HCT116 (cell line): Measurements from ENCODE around the gene CLIC3. TPM values are rescaled to one million over a fixed set of nuclear protein-coding genes. Genes with fewer than 3 reads are reported as not detected.

Experiments
- ATAC-seq: fragments of 200-7000 bp; cut with Tn5 transposase; 2 replicates; pipeline ENCODE4 v1.9.1; 2020; ENCODE audit warnings: mild to moderate bottlenecking, moderate library complexity
- BruUV-seq: library from RNA; stranded (reverse); fragments of 400-500 nt; replicated peaks from 2 replicates; lab custom pipeline; 2021; lab: Mats Ljungman, UMichigan
- CTCF ChIA-PET: fragments of 300-600 bp; sonication (Branson Sonifier 250); formaldehyde crosslinking; loops from one replicate; lab custom pipeline; 2021; ENCODE audit warnings: antibody characterized with exemption; lab: Charles Lee
- POLR2A ChIA-PET: fragments of 300-600, 350-600 bp; sonication (Branson Sonifier 250); formaldehyde crosslinking; loops from one replicate; lab custom pipeline; 2021; ENCODE audit warnings: antibody characterized with exemption; lab: Charles Lee
- RAD21 ChIA-PET, 2 experiments: fragments of 300-600 bp; sonication (Branson Sonifier 250); formaldehyde crosslinking; loops; one replicate each; lab custom pipeline; 2023; ENCODE audit warnings: low total read pairs in 2 of 2; ENCODE audit not compliant: uncharacterized antibody in 2 of 2, unreplicated experiment in 2 of 2, low non-redundant PET in 1 of 2; lab: Charles Lee
- DNase-seq: peaks from one replicate; pipeline ENCODE4 v3.0.0-alpha.2; 2010; ENCODE audit warnings: low read depth, low spot score
- H2AFZ ChIP-seq: fragments of 200-600 bp; shearing (Covaris generic), sonication (generic); 2 replicates; pipeline ENCODE4 v1.6.1; 2017; ENCODE audit warnings: low read depth, mixed run types, mixed read lengths, antibody characterized with exemption, low read length; ENCODE audit not compliant: poor library complexity, severe bottlenecking
- H3K27ac ChIP-seq: 2 replicates; pipeline ENCODE4 v1.5.1; 2012; ENCODE audit warnings: low read depth, low read length
- H3K27me3 ChIP-seq: fragments of 200-600 bp; sonication (generic); 2 replicates; pipeline ENCODE4 v1.6.1; 2016; ENCODE audit warnings: mixed run types, low read length, mixed read lengths; ENCODE audit not compliant: insufficient read depth
- H3K36me3 ChIP-seq, 2 experiments: fragments of 200-500 bp in 1 of 2; fragments of 200-600 bp in 1 of 2; sonication (Bioruptor generic) in 1 of 2; sonication (generic) in 1 of 2; 2 replicates each; pipeline versions ENCODE4 v1.5.1 to v1.6.1; 2014 to 2016; ENCODE audit warnings: low read length in 2 of 2, inconsistent platforms in 1 of 2, mixed read lengths in 1 of 2, mixed run types in 1 of 2; ENCODE audit not compliant: insufficient read depth in 2 of 2, control insufficient read depth in 1 of 2
- H3K4me1 ChIP-seq, 2 experiments: fragments of 200-600 bp in 1 of 2; sonication (generic) in 1 of 2; 2 replicates each; pipeline versions ENCODE4 v1.5.1 to v1.6.1; 2012 to 2017; ENCODE audit warnings: low read length in 2 of 2, inconsistent platforms in 1 of 2, mild to moderate bottlenecking in 1 of 2, mixed read lengths in 1 of 2, mixed run types in 1 of 2, moderate library complexity in 1 of 2; ENCODE audit not compliant: insufficient read depth in 2 of 2, control insufficient read depth in 1 of 2
- H3K4me2 ChIP-seq: fragments of 200-600 bp; sonication (generic); 2 replicates; pipeline ENCODE4 v1.6.1; 2017; ENCODE audit warnings: mixed run types, low read length, mixed read lengths
- H3K4me3 ChIP-seq, 2 experiments: fragments of 200-600 bp in 1 of 2; sonication (generic) in 1 of 2; replicated peaks in 1 of 2; 2 replicates each; pipeline ENCODE4 v1.5.1; 2011 to 2016; ENCODE audit warnings: low read length in 2 of 2, control low read depth in 1 of 2, low read depth in 1 of 2, mild to moderate bottlenecking in 1 of 2, mixed read lengths in 1 of 2, mixed run types in 1 of 2
- H3K79me2 ChIP-seq: fragments of 200-600 bp; sonication (generic); 2 replicates; pipeline ENCODE4 v1.6.1; 2017; ENCODE audit warnings: mild to moderate bottlenecking, mixed run types, low read length, moderate library complexity, mixed read lengths; ENCODE audit not compliant: insufficient read depth
- H3K9ac ChIP-seq: fragments of 200-600 bp; sonication (generic); 2 replicates; pipeline ENCODE4 v1.6.1; 2016; ENCODE audit warnings: low read length, mixed read lengths
- H3K9me2 ChIP-seq: fragments of 200-600 bp; sonication (generic), shearing (Covaris generic); 2 replicates; pipeline ENCODE4 v1.6.1; 2017; ENCODE audit warnings: mixed run types, mild to moderate bottlenecking, moderate library complexity; ENCODE audit not compliant: insufficient read depth
- H3K9me3 ChIP-seq, 2 experiments: fragments of 200-500 bp in 1 of 2; fragments of 200-600 bp in 1 of 2; sonication (Bioruptor generic) in 1 of 2; sonication (generic) in 1 of 2; 2 replicates each; pipeline ENCODE4 v1.6.1; 2014 to 2017; ENCODE audit warnings: low read length in 2 of 2, mixed read lengths in 2 of 2, inconsistent platforms in 1 of 2, low read depth in 1 of 2, mild to moderate bottlenecking in 1 of 2, mixed run types in 1 of 2, moderate library complexity in 1 of 2; ENCODE audit not compliant: control insufficient read depth in 1 of 2, insufficient read depth in 1 of 2
- H4K20me1 ChIP-seq: fragments of 200-600 bp; sonication (generic), shearing (Covaris generic); 2 replicates; pipeline ENCODE4 v1.6.1; 2017; ENCODE audit warnings: mixed run types, mild to moderate bottlenecking, moderate library complexity; ENCODE audit not compliant: insufficient read depth
- CBX3 ChIP-seq: IDR thresholded peaks from 2 replicates; pipeline ENCODE4 v1.6.1; 2012; ENCODE audit warnings: low read depth
- EZH2 ChIP-seq: fragments of 200-600 bp; sonication (generic); IDR thresholded peaks from 2 replicates; pipeline ENCODE4 v1.6.1; 2017; ENCODE audit warnings: antibody characterized with exemption, mixed run types
- EZH2phosphoT487 ChIP-seq: fragments of 200-600 bp; IDR thresholded peaks from 2 replicates; pipeline ENCODE4 v1.6.1; 2018; ENCODE audit warnings: antibody characterized with exemption, borderline replicate concordance
- FOSL1 ChIP-seq: IDR thresholded peaks from 2 replicates; pipeline ENCODE4 v1.6.1; 2012; ENCODE audit warnings: low read depth
- POLR2AphosphoS5 ChIP-seq: IDR thresholded peaks from 2 replicates; pipeline ENCODE4 v1.6.1; 2011; ENCODE audit warnings: mild to moderate bottlenecking, low read depth, low read length, moderate library complexity
- SP1 ChIP-seq: IDR thresholded peaks from 2 replicates; pipeline ENCODE4 v1.6.1; 2012; ENCODE audit warnings: low read depth
- intact Hi-C: fragments of 100-400 bp; cut with micrococcal nuclease; formaldehyde crosslinking; loops from 2 replicates; pipeline ENCODE4 v1.10.0; 2022
- total RNA-seq: library from RNA; stranded (reverse); gene quantifications from one replicate; pipeline ENCODE4 v1.2.1, GENCODE V29; 2021; ENCODE audit not compliant: unreplicated experiment
- TF ChIP-seq, protein P1 (sequence below), 3 experiments: fragments of 200-600 bp in 1 of 3; sonication (generic) in 1 of 3; IDR thresholded peaks in 2 of 3; conservative IDR thresholded peaks in 1 of 3; 2 replicates each; pipeline ENCODE4 v1.5.1; 2012 to 2017; ENCODE audit warnings: low read depth in 2 of 3, low read length in 2 of 3, antibody characterized with exemption in 1 of 3, borderline replicate concordance in 1 of 3, control low read depth in 1 of 3, mild to moderate bottlenecking in 1 of 3, mixed read lengths in 1 of 3, mixed run types in 1 of 3, moderate library complexity in 1 of 3; ENCODE audit not compliant: insufficient read depth in 1 of 3
- TF ChIP-seq, protein P2 (sequence below): IDR thresholded peaks from 2 replicates; pipeline ENCODE4 v1.6.1; 2011; ENCODE audit warnings: mild to moderate bottlenecking, low read length, moderate library complexity; ENCODE audit not compliant: insufficient replicate concordance; ENCODE audit errors: extremely low read depth
- TF ChIP-seq, protein P3 (sequence below): IDR thresholded peaks from 2 replicates; pipeline ENCODE4 v1.6.1; 2012

Gene CLIC3
- total RNA-seq, 1 experiment from 2014 or later, result 8.4 TPM

DNA sequence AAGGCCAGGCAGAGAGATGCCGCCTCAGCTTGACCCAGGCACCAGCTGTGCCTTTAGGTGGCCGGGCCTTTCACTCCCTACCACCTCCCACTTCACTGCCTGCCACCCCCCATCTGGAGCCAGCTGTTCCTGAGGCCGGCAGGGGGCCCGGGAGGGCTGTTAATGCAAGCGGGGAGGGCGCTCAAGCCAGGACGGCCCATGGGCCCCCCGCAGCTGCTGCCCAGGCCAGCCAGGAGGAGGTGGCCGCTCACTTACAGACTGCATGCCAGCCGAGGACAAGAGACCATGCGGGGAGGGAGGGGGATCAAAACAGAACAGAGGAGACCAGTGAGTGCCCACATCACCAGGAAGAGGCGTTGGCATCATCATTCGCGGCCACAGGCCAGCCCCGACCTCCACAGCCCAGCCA is 27.2 kb upstream of the CLIC3 start:
- no peak overlapping the region for H2AFZ ChIP-seq
- TF ChIP-seq EZH2phosphoT487 (no peak), POLR2AphosphoS5 (no peak), FOSL1 (no peak), CBX3 (no peak), EZH2 (no peak), SP1 (no peak)
- TF ChIP-seq, protein P1, sequence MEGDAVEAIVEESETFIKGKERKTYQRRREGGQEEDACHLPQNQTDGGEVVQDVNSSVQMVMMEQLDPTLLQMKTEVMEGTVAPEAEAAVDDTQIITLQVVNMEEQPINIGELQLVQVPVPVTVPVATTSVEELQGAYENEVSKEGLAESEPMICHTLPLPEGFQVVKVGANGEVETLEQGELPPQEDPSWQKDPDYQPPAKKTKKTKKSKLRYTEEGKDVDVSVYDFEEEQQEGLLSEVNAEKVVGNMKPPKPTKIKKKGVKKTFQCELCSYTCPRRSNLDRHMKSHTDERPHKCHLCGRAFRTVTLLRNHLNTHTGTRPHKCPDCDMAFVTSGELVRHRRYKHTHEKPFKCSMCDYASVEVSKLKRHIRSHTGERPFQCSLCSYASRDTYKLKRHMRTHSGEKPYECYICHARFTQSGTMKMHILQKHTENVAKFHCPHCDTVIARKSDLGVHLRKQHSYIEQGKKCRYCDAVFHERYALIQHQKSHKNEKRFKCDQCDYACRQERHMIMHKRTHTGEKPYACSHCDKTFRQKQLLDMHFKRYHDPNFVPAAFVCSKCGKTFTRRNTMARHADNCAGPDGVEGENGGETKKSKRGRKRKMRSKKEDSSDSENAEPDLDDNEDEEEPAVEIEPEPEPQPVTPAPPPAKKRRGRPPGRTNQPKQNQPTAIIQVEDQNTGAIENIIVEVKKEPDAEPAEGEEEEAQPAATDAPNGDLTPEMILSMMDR (IDR thresholded peaks at IDR 0.05 in 2 of 3, conservative IDR thresholded peaks at IDR 0.05 in 1 of 3; ENCODE audit: borderline replicate concordance in 1 of 3, insufficient read depth in 1 of 3, low read depth in 2 of 3, low read length in 2 of 3), result no peak
- TF ChIP-seq, protein P2, sequence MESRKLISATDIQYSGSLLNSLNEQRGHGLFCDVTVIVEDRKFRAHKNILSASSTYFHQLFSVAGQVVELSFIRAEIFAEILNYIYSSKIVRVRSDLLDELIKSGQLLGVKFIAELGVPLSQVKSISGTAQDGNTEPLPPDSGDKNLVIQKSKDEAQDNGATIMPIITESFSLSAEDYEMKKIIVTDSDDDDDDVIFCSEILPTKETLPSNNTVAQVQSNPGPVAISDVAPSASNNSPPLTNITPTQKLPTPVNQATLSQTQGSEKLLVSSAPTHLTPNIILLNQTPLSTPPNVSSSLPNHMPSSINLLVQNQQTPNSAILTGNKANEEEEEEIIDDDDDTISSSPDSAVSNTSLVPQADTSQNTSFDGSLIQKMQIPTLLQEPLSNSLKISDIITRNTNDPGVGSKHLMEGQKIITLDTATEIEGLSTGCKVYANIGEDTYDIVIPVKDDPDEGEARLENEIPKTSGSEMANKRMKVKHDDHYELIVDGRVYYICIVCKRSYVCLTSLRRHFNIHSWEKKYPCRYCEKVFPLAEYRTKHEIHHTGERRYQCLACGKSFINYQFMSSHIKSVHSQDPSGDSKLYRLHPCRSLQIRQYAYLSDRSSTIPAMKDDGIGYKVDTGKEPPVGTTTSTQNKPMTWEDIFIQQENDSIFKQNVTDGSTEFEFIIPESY, result no peak
- TF ChIP-seq, protein P3, sequence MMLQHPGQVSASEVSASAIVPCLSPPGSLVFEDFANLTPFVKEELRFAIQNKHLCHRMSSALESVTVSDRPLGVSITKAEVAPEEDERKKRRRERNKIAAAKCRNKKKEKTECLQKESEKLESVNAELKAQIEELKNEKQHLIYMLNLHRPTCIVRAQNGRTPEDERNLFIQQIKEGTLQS, result no peak
- TF ChIP-seq, all 23 proteins: peak for 0
- Histone ChIP-seq H3K36me3 (peaks cover 0 to 3% of the 10 kb centered on the region in 2 experiments; a peak in 1 of 4 replicates), H3K9me2 (no peaks in the 10 kb centered on the region), H3K4me3 (no peak overlapping the region), H3K9ac (no peak overlapping the region), H3K9me3 (no peaks in the 10 kb centered on the region), H3K27ac (peak overlapping the region; percentile 47; the same call in 1 of the 2 replicates), H4K20me1 (no peaks in the 10 kb centered on the region), H3K79me2 (peaks cover 31% of the 10 kb centered on the region), H3K27me3 (no peaks in the 10 kb centered on the region), H3K4me2 (no peak overlapping the region), H3K4me1 (peaks cover 28 to 44% of the 10 kb centered on the region in 2 experiments)
- ATAC-seq, result no peak
- DNase-seq, result no peak
- BruUV-seq, result no TSS peak
- intact Hi-C loops, result no loop called here
- RAD21 ChIA-PET, result interaction anchor here in 1 of 2 experiments (0.6 kb wide), 1 partner anchor 140 kb away, joined by 3 read pairs; no protein-coding TSS in a partner anchor
- POLR2A ChIA-PET, result no interaction called here
- CTCF ChIA-PET, result no interaction called here
